Activated naive CD8-positive, alpha-beta T cell treated with anti-CD3 and anti-CD28 coated beads for 36 hours (primary cell): Measurements from ENCODE around the gene FLYWCH2. TPM values are rescaled to one million over a fixed set of nuclear protein-coding genes. Genes with fewer than 3 reads are reported as not detected.

Experiments used
- DNase-seq: peaks from one replicate; pipeline ENCODE4 v3.0.0; 2021
- H3K27ac Mint-ChIP-seq: one replicate; pipeline ENCODE4 v1.8.0; 2022; ENCODE audit warnings: mild to moderate bottlenecking, moderate library complexity, mixed read lengths
- H3K27me3 Mint-ChIP-seq: one replicate; pipeline ENCODE4 v1.8.0; 2022; ENCODE audit warnings: mild to moderate bottlenecking, mixed read lengths
- H3K36me3 Mint-ChIP-seq: one replicate; pipeline ENCODE4 v1.8.0; 2021; ENCODE audit warnings: mild to moderate bottlenecking, mixed read lengths
- H3K4me1 Mint-ChIP-seq: one replicate; pipeline ENCODE4 v1.8.0; 2021; ENCODE audit warnings: mixed read lengths
- H3K4me3 Mint-ChIP-seq: one replicate; pipeline ENCODE4 v1.8.0; 2022; ENCODE audit warnings: mild to moderate bottlenecking, moderate library complexity, mixed read lengths
- H3K9me3 Mint-ChIP-seq: one replicate; pipeline ENCODE4 v1.8.0; 2022; ENCODE audit warnings: mixed read lengths
- total RNA-seq, 2 experiments: library from RNA; stranded (reverse); gene quantifications; one replicate each; pipeline ENCODE4 v1.2.3, GENCODE V29; 2021

FLYWCH2 gene
- total RNA-seq, 2 experiments from 2014 or later: 18.0 to 18.3 TPM

GRCh38 chr16:2859686-2860265, 23.2 kb upstream of the FLYWCH2 start:
- Mint-ChIP-seq H3K4me1 (peaks cover 5% of the 10 kb centered on the region), H3K27ac (no peak overlapping the region), H3K4me3 (no peak overlapping the region), H3K9me3 (peaks cover 4% of the 10 kb centered on the region), H3K36me3 (no peaks in the 10 kb centered on the region), H3K27me3 (peaks cover 19% of the 10 kb centered on the region)
- DNase-seq: no peak

- no peak overlapping the region for H3K4me3 Mint-ChIP-seq
- peaks cover 5% of the 10 kb centered on the region for H3K4me1 Mint-ChIP-seq
- H3K27me3 Mint-ChIP-seq: peaks cover 19% of the 10 kb centered on the region
- H3K9me3 Mint-ChIP-seq: peaks cover 4% of the 10 kb centered on the region
- no peak for DNase-seq
- no peaks in the 10 kb centered on the region for H3K36me3 Mint-ChIP-seq
- H3K27ac Mint-ChIP-seq: no peak overlapping the region
These were observed 22.0 kb upstream of the FLYWCH2 start for GRCh38 chr16:2860826-2861567.

GRCh38 chr16:2865651-2866050, 17.4 kb upstream of the FLYWCH2 start:
- peaks cover 6% of the 10 kb centered on the region for H3K4me1 Mint-ChIP-seq
- peaks cover 6% of the 10 kb centered on the region for H3K27me3 Mint-ChIP-seq
- H3K36me3 Mint-ChIP-seq: no peaks in the 10 kb centered on the region

GRCh38 chr16:2866431-2866830, 16.6 kb upstream of the FLYWCH2 start:
- H3K9me3 Mint-ChIP-seq: no peaks in the 10 kb centered on the region
- H3K27ac Mint-ChIP-seq: no peak overlapping the region
- no peak overlapping the region for H3K4me3 Mint-ChIP-seq
- peaks cover 2% of the 10 kb centered on the region for H3K27me3 Mint-ChIP-seq
- H3K4me1 Mint-ChIP-seq: peaks cover 6% of the 10 kb centered on the region
- H3K36me3 Mint-ChIP-seq: no peaks in the 10 kb centered on the region
- no peak for DNase-seq

More at GRCh38 chr16:2865651-2866050, 17.4 kb upstream of the FLYWCH2 start:
- Mint-ChIP-seq H3K4me3 (no peak overlapping the region), H3K27ac (no peak overlapping the region), H3K9me3 (peaks cover 4% of the 10 kb centered on the region)
- no peak for DNase-seq

- no peak for DNase-seq
- H3K27me3 Mint-ChIP-seq: no peaks in the 10 kb centered on the region
- H3K36me3 Mint-ChIP-seq: no peaks in the 10 kb centered on the region
These were observed 15.4 kb upstream of the FLYWCH2 start for GRCh38 chr16:2867661-2867986.

GRCh38 chr16:2867987-2868789, 14.8 kb upstream of the FLYWCH2 start:
- peak overlapping the region; percentile 95 for H3K27ac Mint-ChIP-seq
- peak overlapping the region; percentile 91 for H3K4me3 Mint-ChIP-seq
- peaks cover 6% of the 10 kb centered on the region for H3K4me1 Mint-ChIP-seq
- no peaks in the 10 kb centered on the region for H3K9me3 Mint-ChIP-seq
- DNase-seq: peak; percentile 95
- no peaks in the 10 kb centered on the region for H3K36me3 Mint-ChIP-seq
- no peaks in the 10 kb centered on the region for H3K27me3 Mint-ChIP-seq

More at GRCh38 chr16:2867661-2867986, 15.4 kb upstream of the FLYWCH2 start:
- Mint-ChIP-seq H3K9me3 (no peaks in the 10 kb centered on the region), H3K27ac (peak overlapping the region; percentile 95), H3K4me3 (peak overlapping the region; percentile 91), H3K4me1 (peaks cover 6% of the 10 kb centered on the region)

GRCh38 chr16:2871926-2872325, 11.1 kb upstream of the FLYWCH2 start:
- Mint-ChIP-seq H3K27me3 (peaks cover 4% of the 10 kb centered on the region), H3K4me3 (no peak overlapping the region), H3K36me3 (no peaks in the 10 kb centered on the region), H3K4me1 (no peaks in the 10 kb centered on the region), H3K27ac (no peak overlapping the region), H3K9me3 (no peaks in the 10 kb centered on the region)
- DNase-seq: no peak

GRCh38 chr16:2874032-2874911, 8.7 kb upstream of the FLYWCH2 start:
- H3K9me3 Mint-ChIP-seq: no peaks in the 10 kb centered on the region
- no peaks in the 10 kb centered on the region for H3K36me3 Mint-ChIP-seq
- no peaks in the 10 kb centered on the region for H3K4me1 Mint-ChIP-seq
- H3K4me3 Mint-ChIP-seq: no peak overlapping the region
- H3K27me3 Mint-ChIP-seq: peaks cover 4% of the 10 kb centered on the region
- no peak overlapping the region for H3K27ac Mint-ChIP-seq
- no peak for DNase-seq

- Mint-ChIP-seq H3K4me3 (no peak overlapping the region), H3K36me3 (no peaks in the 10 kb centered on the region), H3K27ac (no peak overlapping the region), H3K4me1 (no peaks in the 10 kb centered on the region), H3K27me3 (peaks cover 4% of the 10 kb centered on the region), H3K9me3 (no peaks in the 10 kb centered on the region)
- peak; percentile 74 for DNase-seq
These were observed 8.1 kb upstream of the FLYWCH2 start for GRCh38 chr16:2874912-2875362.

- peaks cover 10% of the 10 kb centered on the region for H3K4me1 Mint-ChIP-seq
- no peak overlapping the region for H3K4me3 Mint-ChIP-seq
- H3K27me3 Mint-ChIP-seq: peaks cover 4% of the 10 kb centered on the region
- no peaks in the 10 kb centered on the region for H3K36me3 Mint-ChIP-seq
- no peak for DNase-seq
- H3K9me3 Mint-ChIP-seq: no peaks in the 10 kb centered on the region
- H3K27ac Mint-ChIP-seq: no peak overlapping the region
These were observed 3.0 kb upstream of the FLYWCH2 start for GRCh38 chr16:2879854-2880508.

- H3K27ac Mint-ChIP-seq: peak overlapping the region; percentile 95
- no peaks in the 10 kb centered on the region for H3K27me3 Mint-ChIP-seq
- DNase-seq: peak; percentile 42
- no peaks in the 10 kb centered on the region for H3K9me3 Mint-ChIP-seq
- no peaks in the 10 kb centered on the region for H3K36me3 Mint-ChIP-seq
- H3K4me3 Mint-ChIP-seq: peak overlapping the region; percentile 86
- peaks cover 16% of the 10 kb centered on the region for H3K4me1 Mint-ChIP-seq
These were observed 999 bp upstream of the FLYWCH2 start for GRCh38 chr16:2881783-2882649.

GRCh38 chr16:2883458-2883908, 468 bp downstream of the FLYWCH2 start:
- peaks cover 16% of the 10 kb centered on the region for H3K4me1 Mint-ChIP-seq
- DNase-seq: peak; percentile 25
- no peaks in the 10 kb centered on the region for H3K27me3 Mint-ChIP-seq
- H3K9me3 Mint-ChIP-seq: no peaks in the 10 kb centered on the region
- H3K4me3 Mint-ChIP-seq: peak overlapping the region; percentile 82
- no peaks in the 10 kb centered on the region for H3K36me3 Mint-ChIP-seq
- H3K27ac Mint-ChIP-seq: peak overlapping the region; percentile 74

GRCh38 chr16:2884041-2884451, 1.0 kb downstream of the FLYWCH2 start:
- peaks cover 16% of the 10 kb centered on the region for H3K4me1 Mint-ChIP-seq
- no peaks in the 10 kb centered on the region for H3K9me3 Mint-ChIP-seq
- no peaks in the 10 kb centered on the region for H3K36me3 Mint-ChIP-seq
- peak overlapping the region; percentile 74 for H3K27ac Mint-ChIP-seq
- H3K4me3 Mint-ChIP-seq: peak overlapping the region; percentile 82
- H3K27me3 Mint-ChIP-seq: no peaks in the 10 kb centered on the region
- no peak for DNase-seq
